Transverse colon (tissue), 4 donors: Measurements from ENCODE around the gene MALT1. TPM values are rescaled to one million over a fixed set of nuclear protein-coding genes. Genes with fewer than 3 reads are reported as not detected.

Experiments used
- DNase-seq: peaks from one replicate; pipeline ENCODE4 v3.0.0-alpha.2; 2019
- H3K27ac ChIP-seq, 4 donors: fragments of 200-600 bp; sonication (generic); 2 replicates each; pipeline ENCODE4 v1.5.1; 2016 to 2018; ENCODE audit warnings: inconsistent platforms in 4 of 4
- H3K27me3 ChIP-seq: fragments of 200-600 bp; sonication (generic); 2 replicates; pipeline ENCODE4 v1.5.1; 2017; ENCODE audit warnings: inconsistent platforms
- H3K36me3 ChIP-seq, 4 donors: fragments of 200-600 bp; sonication (generic); 2 replicates each; pipeline ENCODE4 v1.5.1; 2017 to 2019; ENCODE audit warnings: inconsistent platforms in 4 of 4
- H3K4me1 ChIP-seq, 4 donors: fragments of 200-600 bp; sonication (generic); 2 replicates each; pipeline ENCODE4 v1.5.1; 2017 to 2020; ENCODE audit warnings: inconsistent platforms in 4 of 4
- H3K4me3 ChIP-seq, 4 donors: fragments of 200-600 bp; sonication (generic); 1 replicate in 1 of 4; 2 replicates in 3 of 4; pipeline versions ENCODE4 v1.5.1 to v1.6.1; 2017 to 2019; ENCODE audit warnings: inconsistent platforms in 4 of 4
- H3K9me3 ChIP-seq, 2 donors: fragments of 200-600 bp; sonication (generic); 2 replicates each; pipeline ENCODE4 v1.5.1; 2017 to 2019; ENCODE audit warnings: inconsistent platforms in 2 of 2
- CTCF ChIP-seq, 5 experiments: fragments of 200-600 bp in 3 of 5; fragments of 450-650 bp in 2 of 5; sonication (generic) in 3 of 5; IDR thresholded peaks; 1 replicate in 2 of 5; 2 replicates in 3 of 5; pipeline ENCODE4 v1.5.1; 2016 to 2017; ENCODE audit warnings: antibody characterized with exemption in 5 of 5, inconsistent platforms in 3 of 5, mild to moderate bottlenecking in 2 of 5, moderate library complexity in 1 of 5
- EP300 ChIP-seq: sonication (generic); formaldehyde crosslinking; IDR thresholded peaks from one replicate; pipeline ENCODE4 v1.6.1; 2017; ENCODE audit warnings: antibody characterized with exemption, low read depth
- POLR2A ChIP-seq: fragments of 450-650 bp; IDR thresholded peaks from one replicate; pipeline ENCODE4 v1.6.1; 2016; ENCODE audit warnings: antibody characterized with exemption, mild to moderate bottlenecking, moderate library complexity
- POLR2AphosphoS5 ChIP-seq, 3 donors: sonication (generic); formaldehyde crosslinking; IDR thresholded peaks; one replicate each; pipeline ENCODE4 v1.6.1; 2016; ENCODE audit warnings: antibody characterized with exemption in 3 of 3
- WGBS, 2 donors: methylation state at CpG; one replicate each; pipeline ENCODE4 v1.1.5; 2018; ENCODE audit warnings: low coverage in 1 of 2; 5-methylcytosine and 5-hydroxymethylcytosine counted together
- in situ Hi-C, 4 donors: fragments of 200-750 bp; cut with MboI; loops; one replicate each; pipeline versions ENCODE4 v1.15.0 to v1.15.1; 2017; ENCODE audit warnings: low sequenced_read_pairs in 3 of 4, low pct_ligation_motif_present in 1 of 4, low pct_unique_long_range_greater_than_20kb in 1 of 4
- intact Hi-C: fragments of 100-400 bp; cut with DNase I; formaldehyde crosslinking; loops from one replicate; pipeline ENCODE4 v1.15.1; 2023; ENCODE audit warnings: low total_unique reads
- total RNA-seq, 4 donors: library from RNA; depleted of rRNA; stranded (reverse); fragments of >200 nt; gene quantifications; one replicate each; pipeline ENCODE4 v1.1.0, GENCODE V29; 2016

MALT1 gene
- total RNA-seq, 4 donors from 2014 or later, result 12.5 to 38.9 (median 29.5) TPM

GRCh38 chr18:58632552-58632951, 38.7 kb upstream of the MALT1 start:
- no peaks in the 10 kb centered on the region for H3K9me3 ChIP-seq
- intact Hi-C loops, result no loop called here
- H3K4me1 ChIP-seq, result no peaks in the 10 kb centered on the region
- H3K36me3 ChIP-seq, result no peaks in the 10 kb centered on the region
- in situ Hi-C loops, result no loop called here
- 93 to 100% methylated on average over 2 to 5 of the region's 5 CpGs for WGBS, 2 donors
- H3K27ac ChIP-seq, result no peak overlapping the region
- no peak overlapping the region for H3K4me3 ChIP-seq
- no peaks in the 10 kb centered on the region for H3K27me3 ChIP-seq
- TF ChIP-seq POLR2AphosphoS5 (IDR thresholded peaks at IDR 0.05) (no peak), EP300 (no peak), CTCF (IDR thresholded peaks at IDR 0.05) (no peak), POLR2A (no peak)
- DNase-seq, result no peak

GRCh38 chr18:58633874-58634273, 37.4 kb upstream of the MALT1 start:
- H3K9me3 ChIP-seq, result no peaks in the 10 kb centered on the region
- H3K4me3 ChIP-seq, result no peak overlapping the region
- no peaks in the 10 kb centered on the region for H3K27me3 ChIP-seq
- no peak for TF ChIP-seq POLR2AphosphoS5 (IDR thresholded peaks at IDR 0.05)
- TF ChIP-seq CTCF (IDR thresholded peaks at IDR 0.05), result no peak
- TF ChIP-seq EP300, result no peak
- TF ChIP-seq POLR2A, result no peak
- H3K36me3 ChIP-seq, result no peaks in the 10 kb centered on the region
- intact Hi-C loops, result no loop called here
- in situ Hi-C loops, result no loop called here
- H3K27ac ChIP-seq, result no peak overlapping the region
- no peak for DNase-seq
- no peaks in the 10 kb centered on the region for H3K4me1 ChIP-seq

- TF ChIP-seq CTCF (IDR thresholded peaks at IDR 0.05) (no peak), POLR2A (no peak), POLR2AphosphoS5 (IDR thresholded peaks at IDR 0.05) (no peak), EP300 (no peak)
- in situ Hi-C loops (no loop called here), intact Hi-C loops (no loop called here)
- H3K4me1 ChIP-seq, result no peaks in the 10 kb centered on the region
- no peak for DNase-seq
- no peaks in the 10 kb centered on the region for H3K9me3 ChIP-seq
- no peak overlapping the region for H3K27ac ChIP-seq
- 51 to 52% methylated on average over 3 to 4 of the region's 4 CpGs for WGBS, 2 donors
- no peaks in the 10 kb centered on the region for H3K36me3 ChIP-seq
- H3K4me3 ChIP-seq, result no peak overlapping the region
- H3K27me3 ChIP-seq, result no peaks in the 10 kb centered on the region
Observed at GRCh38 chr18:58635891-58636290, 35.4 kb upstream of the MALT1 start.

GRCh38 chr18:58637197-58637596, 34.1 kb upstream of the MALT1 start:
- Histone ChIP-seq H3K9me3 (no peaks in the 10 kb centered on the region), H3K4me1 (no peaks in the 10 kb centered on the region), H3K27me3 (no peaks in the 10 kb centered on the region), H3K36me3 (no peaks in the 10 kb centered on the region), H3K4me3 (no peak overlapping the region), H3K27ac (no peak overlapping the region)
- TF ChIP-seq POLR2AphosphoS5 (IDR thresholded peaks at IDR 0.05), result no peak
- no peak for TF ChIP-seq EP300
- TF ChIP-seq POLR2A, result no peak
- TF ChIP-seq CTCF (IDR thresholded peaks at IDR 0.05), result no peak
- DNase-seq, result no peak
- 96 to 98% methylated on average over 5 to 6 of the region's 6 CpGs for WGBS, 2 donors
- in situ Hi-C loops, result no loop called here
- intact Hi-C loops, result no loop called here
